A673 (cell line): ENCODE results near the gene CALML4.

Experiments
- CTCF ChIP-seq: fragments of 300-800, 200-600 bp; sonication (generic); conservative IDR thresholded peaks from 2 replicates; pipeline ENCODE4 v1.5.1; 2017; ENCODE audit warnings: low read depth, mild to moderate bottlenecking, antibody characterized with exemption, low read length, moderate library complexity, mixed read lengths
- EZH2 ChIP-seq: fragments of 200-600 bp; sonication (generic); IDR thresholded peaks from 2 replicates; pipeline ENCODE4 v1.6.1; 2017; ENCODE audit warnings: borderline replicate concordance, low read depth, mild to moderate bottlenecking, mixed read lengths, antibody characterized with exemption, low read length; ENCODE audit not compliant: poor library complexity, severe bottlenecking

GRCh38 chr15:68213991-68214837 lies 9.1 kb upstream of the CALML4 start:
- TF ChIP-seq CTCF, result no peak
- TF ChIP-seq EZH2, result no peak
